IMR-90 (cell line): ENCODE measurements around the gene HNRNPC. TPM values are rescaled to one million over a fixed set of nuclear protein-coding genes. Genes with fewer than 3 reads are reported as not detected.

ENCODE experiments used
- ATAC-seq: fragments of 200-7000 bp; cut with Tn5 transposase; 2 replicates; pipeline ENCODE4 v1.9.1; 2020; ENCODE audit warnings: low read depth, mild to moderate bottlenecking, moderate library complexity
- BruUV-seq: library from RNA; stranded (reverse); fragments of 400-500 nt; replicated peaks from 2 replicates; lab custom pipeline; 2021; lab: Mats Ljungman, UMichigan
- CTCF ChIA-PET: fragments of 300-600 bp; formaldehyde crosslinking; extraction: SDS; loops from one replicate; lab custom pipeline; 2021; ENCODE audit warnings: antibody characterized with exemption; lab: Yijun Ruan, JAX
- POLR2A ChIA-PET: fragments of 300-600 bp; sonication (Branson Sonifier 250); formaldehyde crosslinking; loops from one replicate; lab custom pipeline; 2022; ENCODE audit warnings: antibody characterized with exemption; ENCODE audit not compliant: unreplicated experiment; lab: Charles Lee
- DNase-seq: peaks from one replicate; pipeline ENCODE4 v3.0.0; 2013
- H2AFZ ChIP-seq: replicated peaks from 2 replicates; pipeline ENCODE3; 2013; ENCODE audit warnings: low read length, mild to moderate bottlenecking; ENCODE audit not compliant: poor library complexity
- H2AK5ac ChIP-seq: 2 replicates; pipeline ENCODE4 v1.6.1; 2013; ENCODE audit warnings: low read depth, low read length, inconsistent platforms
- H2AK9ac ChIP-seq: replicated peaks from 2 replicates; pipeline ENCODE3; 2013; ENCODE audit warnings: mild to moderate bottlenecking, low read depth, low read length, moderate library complexity; ENCODE audit not compliant: poor library complexity
- H2BK120ac ChIP-seq: 2 replicates; pipeline ENCODE4 v1.6.1; 2013; ENCODE audit warnings: low read depth, low read length, inconsistent platforms
- H2BK15ac ChIP-seq: 3 replicates; pipeline ENCODE4 v1.6.1; 2013; ENCODE audit warnings: low read depth, low read length, inconsistent platforms
- H2BK20ac ChIP-seq: 2 replicates; pipeline ENCODE4 v1.6.1; 2013; ENCODE audit warnings: low read depth, mild to moderate bottlenecking, inconsistent platforms, low read length, moderate library complexity
- H2BK5ac ChIP-seq: 2 replicates; pipeline ENCODE4 v1.6.1; 2013; ENCODE audit warnings: mild to moderate bottlenecking, low read depth, low read length, inconsistent platforms; ENCODE audit not compliant: poor library complexity, severe bottlenecking
- H3K14ac ChIP-seq: replicated peaks from 2 replicates; pipeline ENCODE4 v1.6.1; 2013; ENCODE audit warnings: low read depth, low read length, inconsistent platforms
- H3K18ac ChIP-seq: 2 replicates; pipeline ENCODE4 v1.6.1; 2013; ENCODE audit warnings: low read depth, low read length, control low read depth
- H3K23ac ChIP-seq: 2 replicates; pipeline ENCODE4 v1.6.1; 2013; ENCODE audit warnings: low read depth, low read length, inconsistent platforms
- H3K27ac ChIP-seq: 2 replicates; pipeline ENCODE4 v1.5.1; 2013; ENCODE audit warnings: mild to moderate bottlenecking, control low read depth, low read length; ENCODE audit not compliant: insufficient read depth
- H3K27me3 ChIP-seq: 2 replicates; pipeline ENCODE4 v1.6.1; 2013; ENCODE audit warnings: low read length; ENCODE audit not compliant: control insufficient read depth, insufficient read depth
- H3K36me3 ChIP-seq: 2 replicates; pipeline ENCODE4 v1.6.1; 2013; ENCODE audit warnings: low read length, mixed read lengths; ENCODE audit not compliant: control insufficient read depth, insufficient read depth
- H3K4ac ChIP-seq: 2 replicates; pipeline ENCODE4 v1.6.1; 2013; ENCODE audit warnings: low read depth, low read length, inconsistent platforms
- H3K4me1 ChIP-seq: 2 replicates; pipeline ENCODE4 v1.6.1; 2013; ENCODE audit warnings: low read length, mixed read lengths; ENCODE audit not compliant: control insufficient read depth, insufficient read depth
- H3K4me2 ChIP-seq: 2 replicates; pipeline ENCODE4 v1.6.1; 2013; ENCODE audit warnings: low read depth, mild to moderate bottlenecking, control low read depth, low read length, moderate library complexity
- H3K4me3 ChIP-seq: 2 replicates; pipeline ENCODE4 v1.5.1; 2013; ENCODE audit warnings: low read depth, mild to moderate bottlenecking, control low read depth, low read length, moderate library complexity; ENCODE audit not compliant: insufficient read depth
- H3K56ac ChIP-seq: 2 replicates; pipeline ENCODE4 v1.6.1; 2013; ENCODE audit warnings: low read length, inconsistent platforms; ENCODE audit not compliant: insufficient read depth; ENCODE audit errors: extremely low read depth
- H3K79me1 ChIP-seq, 2 experiments: 2 replicates each; pipeline ENCODE4 v1.6.1; 2013; ENCODE audit warnings: low read length in 2 of 2, inconsistent platforms in 1 of 2, low read depth in 1 of 2
- H3K9ac ChIP-seq: 2 replicates; pipeline ENCODE4 v1.6.1; 2013; ENCODE audit warnings: low read depth, low read length, control low read depth
- H3K9me1 ChIP-seq: 2 replicates; pipeline ENCODE4 v1.6.1; 2013; ENCODE audit warnings: low read length, inconsistent platforms; ENCODE audit not compliant: insufficient read depth
- H3K9me3 ChIP-seq: 2 replicates; pipeline ENCODE4 v1.6.1; 2013; ENCODE audit warnings: low read length; ENCODE audit not compliant: control insufficient read depth, insufficient read depth
- H4K20me1 ChIP-seq: 2 replicates; pipeline ENCODE4 v1.6.1; 2013; ENCODE audit warnings: low read length, inconsistent platforms; ENCODE audit not compliant: insufficient read depth
- H4K5ac ChIP-seq: 2 replicates; pipeline ENCODE4 v1.6.1; 2013; ENCODE audit warnings: mild to moderate bottlenecking, low read depth, low read length, control low read depth
- H4K8ac ChIP-seq, 2 experiments: 2 replicates each; pipeline ENCODE4 v1.6.1; 2013; ENCODE audit warnings: low read depth in 2 of 2, low read length in 2 of 2, control low read depth in 1 of 2, inconsistent platforms in 1 of 2
- H4K91ac ChIP-seq: 2 replicates; pipeline ENCODE4 v1.6.1; 2013; ENCODE audit warnings: low read depth, low read length, inconsistent platforms; ENCODE audit not compliant: insufficient read depth
- BHLHE40 ChIP-seq: fragments of 150-350 bp; IDR thresholded peaks from 2 replicates; pipeline ENCODE4 v1.6.1; 2016; ENCODE audit warnings: mild to moderate bottlenecking, low read depth, low read length
- CEBPB ChIP-seq: IDR thresholded peaks from 2 replicates; pipeline ENCODE4 v1.6.1; 2012; ENCODE audit warnings: low read depth, low read length, improper control_type of control experiment
- CHD1 ChIP-seq: IDR thresholded peaks from 2 replicates; pipeline ENCODE4 v1.6.1; 2012; ENCODE audit warnings: low read depth, low read length, improper control_type of control experiment
- ELK1 ChIP-seq: fragments of 150-350 bp; IDR thresholded peaks from 2 replicates; pipeline ENCODE4 v1.6.1; 2016; ENCODE audit warnings: low read depth, mild to moderate bottlenecking, low read length, moderate library complexity, borderline replicate concordance
- FOS ChIP-seq: fragments of 150-350 bp; IDR thresholded peaks from 2 replicates; pipeline ENCODE4 v1.6.1; 2016; ENCODE audit warnings: low read depth, low read length
- MAFK ChIP-seq: IDR thresholded peaks from 2 replicates; pipeline ENCODE4 v1.6.1; 2012; ENCODE audit warnings: low read depth, low read length, improper control_type of control experiment
- MAZ ChIP-seq: IDR thresholded peaks from 2 replicates; pipeline ENCODE4 v1.6.1; 2012; ENCODE audit warnings: low read depth, mild to moderate bottlenecking, low read length, improper control_type of control experiment, moderate library complexity, borderline replicate concordance
- MXI1 ChIP-seq: IDR thresholded peaks from 2 replicates; pipeline ENCODE4 v1.6.1; 2012; ENCODE audit warnings: low read depth, mild to moderate bottlenecking, low read length, moderate library complexity, borderline replicate concordance
- NFE2L2 ChIP-seq: fragments of 150-350 bp; IDR thresholded peaks from 2 replicates; pipeline ENCODE4 v1.6.1; 2016; ENCODE audit warnings: low read depth, mild to moderate bottlenecking, low read length
- POLR2A ChIP-seq: IDR thresholded peaks from 2 replicates; pipeline ENCODE4 v1.6.1; 2012; ENCODE audit warnings: mild to moderate bottlenecking, low read depth, low read length
- RAD21 ChIP-seq: IDR thresholded peaks from 2 replicates; pipeline ENCODE4 v1.6.1; 2012; ENCODE audit warnings: low read length, improper control_type of control experiment
- RFX5 ChIP-seq: IDR thresholded peaks from 2 replicates; pipeline ENCODE4 v1.8.0; 2012; ENCODE audit warnings: low read depth, mild to moderate bottlenecking, low read length, moderate library complexity
- SMC3 ChIP-seq: fragments of 150-350 bp; IDR thresholded peaks from 2 replicates; pipeline ENCODE4 v1.6.1; 2016; ENCODE audit warnings: low read depth, mild to moderate bottlenecking, antibody characterized with exemption, low read length, moderate library complexity
- WGBS, 2 experiments: methylation state at CpG; one replicate each; pipeline versions ENCODE4 v1.1.5 to v1.1.7; 2013; ENCODE audit warnings: missing lambda C conversion rate in 2 of 2; ENCODE audit not compliant: insufficient read length in 1 of 2; ENCODE audit errors: extremely low coverage in 2 of 2; 5-methylcytosine and 5-hydroxymethylcytosine counted together
- dilution Hi-C: fragments of 300-500 bp; cut with HindIII; formaldehyde crosslinking; loops from one replicate; pipeline ENCODE4 v1.14.3; 2018; ENCODE audit warnings: low sequenced_read_pairs; ENCODE audit not compliant: unreplicated experiment
- in situ Hi-C: fragments of 300-500 bp; cut with MboI; formaldehyde crosslinking; loops from 3 replicates; pipeline ENCODE4 v1.14.3; 2019; ENCODE audit warnings: low sequenced_read_pairs, inconsistent platforms, mixed read lengths
- intact Hi-C: fragments of 100-400 bp; cut with micrococcal nuclease; formaldehyde crosslinking; loops from 2 replicates; pipeline ENCODE4 v1.10.0; 2022
- polyA plus RNA-seq, 3 experiments: library from polyadenylated mRNA; depleted of rRNA; stranded (reverse); fragments of >200 nt; gene quantifications; 2 replicates each; pipeline ENCODE4 v1.2.3, GENCODE V29; 2012; ENCODE audit warnings: low replicate concordance in 1 of 3
- total RNA-seq: library from RNA; depleted of rRNA; stranded (reverse); fragments of >200 nt; gene quantifications from 2 replicates; pipeline ENCODE4 v1.2.3, GENCODE V29; 2012
- TF ChIP-seq, protein P1 (sequence below): conservative IDR thresholded peaks from 2 replicates; pipeline ENCODE4 v1.5.1; 2012; ENCODE audit warnings: mild to moderate bottlenecking, low read depth, low read length, improper control_type of control experiment
- TF ChIP-seq, protein P2 (sequence below): fragments of 150-350 bp; IDR thresholded peaks from 2 replicates; pipeline ENCODE4 v1.6.1; 2017; ENCODE audit warnings: mild to moderate bottlenecking, antibody characterized with exemption, low read length, low read depth

The HNRNPC gene
- total and polyA plus RNA-seq, 2 of the 4 experiments (the other 2 are of a cell fraction) = 308 to 615 TPM

- DNase-seq = no peak
- Histone ChIP-seq H4K8ac (no peak overlapping the region), H3K23ac (no peak overlapping the region), H2BK5ac (no peak overlapping the region), H2AK5ac (no peak overlapping the region), H4K20me1 (no peaks in the 10 kb centered on the region; the same call in none of the 2 replicates), H3K9ac (no peak overlapping the region), H3K4me2 (no peak overlapping the region), H3K27me3 (no peaks in the 10 kb centered on the region), H2AFZ (no peak overlapping the region), H4K91ac (no peak overlapping the region), H3K27ac (no peak overlapping the region), H3K18ac (no peak overlapping the region), H2AK9ac (no peak overlapping the region), H3K36me3 (peaks cover 22% of the 10 kb centered on the region), H2BK20ac (no peak overlapping the region), H3K4me3 (no peak overlapping the region), H3K9me3 (no peaks in the 10 kb centered on the region), H2BK15ac (no peak overlapping the region), H3K4ac (no peak overlapping the region), H3K79me1 (peaks cover 3 to 40% of the 10 kb centered on the region in 2 experiments; a peak in 3 of 4 replicates), H3K14ac (no peak overlapping the region), H4K5ac (no peak overlapping the region), H2BK120ac (no peak overlapping the region), H3K9me1 (peaks cover 4% of the 10 kb centered on the region; the same call in 1 of the 2 replicates), H3K4me1 (no peaks in the 10 kb centered on the region; the same call in 1 of the 2 replicates), H3K56ac (no peak overlapping the region)
- dilution Hi-C loops (no loop called here), intact Hi-C loops (no loop called here), in situ Hi-C loops (no loop called here)
- BruUV-seq = no TSS peak
- ATAC-seq = no peak
- no CpG with 5 or more reads among the region's 8 CpGs for WGBS, 2 experiments
- ChIA-PET CTCF (no interaction called here), POLR2A (interaction anchor here (0.6 kb wide), 1 partner anchor 68 kb away, joined by 4 read pairs; no protein-coding TSS in a partner anchor)
- TF ChIP-seq NFE2L2 (no peak), RFX5 (no peak), FOS (no peak), ELK1 (no peak), MAZ (no peak), POLR2A (no peak), MXI1 (no peak), CEBPB (no peak), RAD21 (no peak), MAFK (no peak), SMC3 (no peak), CHD1 (no peak), BHLHE40 (no peak)
- TF ChIP-seq, protein P1, sequence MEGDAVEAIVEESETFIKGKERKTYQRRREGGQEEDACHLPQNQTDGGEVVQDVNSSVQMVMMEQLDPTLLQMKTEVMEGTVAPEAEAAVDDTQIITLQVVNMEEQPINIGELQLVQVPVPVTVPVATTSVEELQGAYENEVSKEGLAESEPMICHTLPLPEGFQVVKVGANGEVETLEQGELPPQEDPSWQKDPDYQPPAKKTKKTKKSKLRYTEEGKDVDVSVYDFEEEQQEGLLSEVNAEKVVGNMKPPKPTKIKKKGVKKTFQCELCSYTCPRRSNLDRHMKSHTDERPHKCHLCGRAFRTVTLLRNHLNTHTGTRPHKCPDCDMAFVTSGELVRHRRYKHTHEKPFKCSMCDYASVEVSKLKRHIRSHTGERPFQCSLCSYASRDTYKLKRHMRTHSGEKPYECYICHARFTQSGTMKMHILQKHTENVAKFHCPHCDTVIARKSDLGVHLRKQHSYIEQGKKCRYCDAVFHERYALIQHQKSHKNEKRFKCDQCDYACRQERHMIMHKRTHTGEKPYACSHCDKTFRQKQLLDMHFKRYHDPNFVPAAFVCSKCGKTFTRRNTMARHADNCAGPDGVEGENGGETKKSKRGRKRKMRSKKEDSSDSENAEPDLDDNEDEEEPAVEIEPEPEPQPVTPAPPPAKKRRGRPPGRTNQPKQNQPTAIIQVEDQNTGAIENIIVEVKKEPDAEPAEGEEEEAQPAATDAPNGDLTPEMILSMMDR = no peak
- TF ChIP-seq, protein P2, sequence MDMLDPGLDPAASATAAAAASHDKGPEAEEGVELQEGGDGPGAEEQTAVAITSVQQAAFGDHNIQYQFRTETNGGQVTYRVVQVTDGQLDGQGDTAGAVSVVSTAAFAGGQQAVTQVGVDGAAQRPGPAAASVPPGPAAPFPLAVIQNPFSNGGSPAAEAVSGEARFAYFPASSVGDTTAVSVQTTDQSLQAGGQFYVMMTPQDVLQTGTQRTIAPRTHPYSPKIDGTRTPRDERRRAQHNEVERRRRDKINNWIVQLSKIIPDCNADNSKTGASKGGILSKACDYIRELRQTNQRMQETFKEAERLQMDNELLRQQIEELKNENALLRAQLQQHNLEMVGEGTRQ = no peak
These were observed 64.8 kb downstream of the HNRNPC start for GRCh38 chr14:21204167-21205025.
